Motor neuron (in vitro differentiated cells): ENCODE measurements around the gene SLC22A14. TPM values are rescaled to one million over a fixed set of nuclear protein-coding genes. Genes with fewer than 3 reads are reported as not detected.

ENCODE experiments used
- ATAC-seq, 8 experiments: fragments of 200-7000 bp; cut with Tn5 transposase; replicated peaks in 6 of 8; 2 replicates each; pipeline ENCODE4 v1.8.0; 2021; ENCODE audit warnings: mild to moderate bottlenecking in 8 of 8, moderate library complexity in 8 of 8
- H3K27ac ChIP-seq, 2 donors: fragments of 250-450 bp; sonication (Bioruptor Pico); 2 replicates each; pipeline ENCODE4 v1.9.0; 2021; ENCODE audit warnings: antibody characterized with exemption in 2 of 2, mild to moderate bottlenecking in 2 of 2, moderate library complexity in 1 of 2
- H3K4me1 ChIP-seq, 2 donors: fragments of 250-450 bp; sonication (Bioruptor Pico); replicated peaks in 1 of 2; 2 replicates each; pipeline ENCODE4 v1.6.1; 2021; ENCODE audit warnings: antibody characterized with exemption in 2 of 2, mild to moderate bottlenecking in 2 of 2, moderate library complexity in 1 of 2
- H3K4me3 ChIP-seq, 5 donors: fragments of 250-450 bp; sonication (Bioruptor Pico); 2 replicates each; pipeline ENCODE4 v1.9.0; 2021; ENCODE audit warnings: antibody characterized with exemption in 5 of 5, mild to moderate bottlenecking in 5 of 5, moderate library complexity in 4 of 5
- WGBS, 10 experiments: fragments of 450-650 bp; shearing (Covaris generic); methylation state at CpG; one replicate each; pipeline ENCODE4 v1.0.0; 2022; 5-methylcytosine and 5-hydroxymethylcytosine counted together
- in situ Hi-C, 9 experiments: fragments of 400-800 bp; cut with MboI; loops; one replicate each; pipeline ENCODE4 v1.15.0; 2021; ENCODE audit warnings: low sequenced_read_pairs in 9 of 9, low pct_unique_long_range_greater_than_20kb in 2 of 9; ENCODE audit not compliant: unreplicated experiment in 9 of 9
- total RNA-seq, 8 experiments: library from RNA; unstranded; fragments of 300-600 nt; gene quantifications; 2 replicates each; pipeline versions ENCODE4 v1.2.3 to v1.2.4, GENCODE V29; 2022

The SLC22A14 gene
- total RNA-seq, 8 experiments from 2014 or later = 0.11 to 0.71 (median 0.33) TPM

- Histone ChIP-seq H3K27ac (no peak overlapping the region), H3K4me3 (no peak overlapping the region), H3K4me1 (no peaks in the 10 kb centered on the region)
- in situ Hi-C loops = no loop called here
- no peak for ATAC-seq
- WGBS, 10 experiments = 40 to 100% (median 72%) methylated on average over 1 to 7 of the region's 9 CpGs; no CpG with 5 or more reads in 1 of the 10 experiments
These were observed 26.4 kb downstream of the SLC22A14 start for GRCh38 chr3:38308456-38308855.

GRCh38 chr3:38311476-38311875, 29.4 kb downstream of the SLC22A14 start:
- Histone ChIP-seq H3K4me3 (no peak overlapping the region), H3K4me1 (no peaks in the 10 kb centered on the region), H3K27ac (no peak overlapping the region)
- in situ Hi-C loops = no loop called here
- no peak for ATAC-seq
- 36 to 100% (median 83%) methylated on average over 1 of the region's 1 CpG; no CpG with 5 or more reads in 1 of the 10 experiments for WGBS, 10 experiments

- no peak for ATAC-seq
- H3K4me1 ChIP-seq = no peaks in the 10 kb centered on the region
- in situ Hi-C loops = no loop called here
- H3K27ac ChIP-seq = no peak overlapping the region
- WGBS, 10 experiments = 20 to 64% (median 40%) methylated on average over 1 to 2 of the region's 2 CpGs; no CpG with 5 or more reads in 5 of the 10 experiments
- H3K4me3 ChIP-seq = no peak overlapping the region
These were observed 29.8 kb downstream of the SLC22A14 start for GRCh38 chr3:38311941-38312340.

GRCh38 chr3:38312356-38312755, 30.3 kb downstream of the SLC22A14 start:
- H3K27ac ChIP-seq = no peak overlapping the region
- ATAC-seq = no peak
- in situ Hi-C loops = no loop called here
- no peaks in the 10 kb centered on the region for H3K4me1 ChIP-seq
- no peak overlapping the region for H3K4me3 ChIP-seq
- WGBS, 10 experiments = 50 to 100% (median 83%) methylated on average over 1 of the region's 3 CpGs; no CpG with 5 or more reads in 6 of the 10 experiments

- no peak for ATAC-seq
- no CpG with 5 or more reads among the region's 5 CpGs for whole genome bisulfite sequencing, 10 experiments
- H3K27ac ChIP-seq = no peak overlapping the region
- in situ Hi-C loops = no loop called here
- no peaks in the 10 kb centered on the region for H3K4me1 ChIP-seq
- H3K4me3 ChIP-seq = no peak overlapping the region
These were observed 31.2 kb downstream of the SLC22A14 start for GRCh38 chr3:38313263-38313662.

- Histone ChIP-seq H3K27ac (no peak overlapping the region), H3K4me3 (no peak overlapping the region), H3K4me1 (no peaks in the 10 kb centered on the region)
- in situ Hi-C loops = no loop called here
- ATAC-seq = no peak
- WGBS, 10 experiments = 50 to 100% (median 72%) methylated on average over 1 to 8 of the region's 11 CpGs; no CpG with 5 or more reads in 3 of the 10 experiments
These were observed 31.6 kb downstream of the SLC22A14 start for GRCh38 chr3:38313695-38314094.

GRCh38 chr3:38314112-38314763, 32.1 kb downstream of the SLC22A14 start:
- WGBS, 10 experiments = 0 to 60% (median 52%) methylated on average over 1 to 3 of the region's 4 CpGs; no CpG with 5 or more reads in 4 of the 10 experiments
- Histone ChIP-seq H3K4me1 (no peaks in the 10 kb centered on the region), H3K4me3 (no peak overlapping the region), H3K27ac (no peak overlapping the region)
- in situ Hi-C loops = no loop called here
- peak in 5 of 8 experiments; percentile 25 to 40 (median 33) for ATAC-seq

- no peaks in the 10 kb centered on the region for H3K4me1 ChIP-seq
- no peak overlapping the region for H3K27ac ChIP-seq
- WGBS, 10 experiments = 0 to 80% (median 60%) methylated on average over 1 of the region's 5 CpGs; no CpG with 5 or more reads in 3 of the 10 experiments
- no peak overlapping the region for H3K4me3 ChIP-seq
- peak in 6 of 8 experiments; percentile 11 to 88 (median 32) for ATAC-seq
- in situ Hi-C loops = no loop called here
These were observed 32.8 kb downstream of the SLC22A14 start for GRCh38 chr3:38314764-38315487.

GRCh38 chr3:38315488-38316230, 33.6 kb downstream of the SLC22A14 start:
- in situ Hi-C loops = no loop called here
- Histone ChIP-seq H3K4me3 (no peak overlapping the region), H3K4me1 (no peaks in the 10 kb centered on the region), H3K27ac (no peak overlapping the region)
- 40 to 63% (median 45%) methylated on average over 1 to 5 of the region's 10 CpGs; no CpG with 5 or more reads in 5 of the 10 experiments for WGBS, 10 experiments
- no peak for ATAC-seq

GRCh38 chr3:38316356-38317191, 34.5 kb downstream of the SLC22A14 start:
- WGBS, 10 experiments = 17 to 100% (median 82%) methylated on average over 1 to 6 of the region's 22 CpGs; no CpG with 5 or more reads in 4 of the 10 experiments
- H3K4me3 ChIP-seq = no peak overlapping the region
- ATAC-seq = no peak
- in situ Hi-C loops = no loop called here
- H3K27ac ChIP-seq = no peak overlapping the region
- H3K4me1 ChIP-seq = no peaks in the 10 kb centered on the region

- no peak overlapping the region for H3K4me3 ChIP-seq
- H3K27ac ChIP-seq = no peak overlapping the region
- H3K4me1 ChIP-seq = no peaks in the 10 kb centered on the region
- WGBS, 10 experiments = 75 to 100% (median 85%) methylated on average over 1 to 6 of the region's 7 CpGs; no CpG with 5 or more reads in 2 of the 10 experiments
- in situ Hi-C loops = no loop called here
- ATAC-seq = no peak
These were observed 35.2 kb downstream of the SLC22A14 start for GRCh38 chr3:38317192-38317759.
